Fibroblast of mammary gland (primary cell): ENCODE results near the gene ATP5F1D.
"Not testable (repeated sequence)": the region's sequence is repeated elsewhere in the genome, so short reads cannot be mapped to it uniquely, and the experiment has no call there.

ENCODE experiments used
- DNase-seq: peaks from one replicate; pipeline ENCODE4 v3.0.0-alpha.2; 2010; ENCODE audit warnings: low read depth
- H3K4me3 ChIP-seq: 2 replicates; pipeline ENCODE4 v1.5.1; 2011; ENCODE audit warnings: low read depth, mild to moderate bottlenecking, low read length, moderate library complexity; ENCODE audit not compliant: control insufficient read depth
- CTCF ChIP-seq: conservative IDR thresholded peaks from 2 replicates; pipeline ENCODE4 v1.5.1; 2011; ENCODE audit warnings: low read depth, low read length, inconsistent platforms; ENCODE audit not compliant: control insufficient read depth, insufficient read depth

Gene ATP5F1D

GRCh38 chr19:1241417-1242095, at the start of gene ATP5F1D:
Gene ATP5F1D, plus strand, starts transcription at chr19:1241751. Its CDS starts 100 bp downstream, at chr19:1241851.
- peak; percentile 95 for DNase-seq
- peak within 1 kb of the TSS; percentile 74 for H3K4me3 ChIP-seq
- no peak for TF ChIP-seq CTCF

- no peak for DNase-seq
- no peak for TF ChIP-seq CTCF
- no peak overlapping the region for H3K4me3 ChIP-seq
Observed at GRCh38 chr19:1199531-1199930, 42.0 kb upstream of the ATP5F1D start.

- not testable (repeated sequence) for H3K4me3 ChIP-seq, DNase-seq
Observed at GRCh38 chr19:1200614-1201013, 40.9 kb upstream of the ATP5F1D start.

GRCh38 chr19:1205114-1206099, 36.1 kb upstream of the ATP5F1D start, which contains the start of gene STK11:
Gene STK11, plus strand, starts transcription at chr19:1205778. Its CDS starts 1,136 bp downstream, at chr19:1206914.
- H3K4me3 ChIP-seq: peak within 1 kb of the TSS; percentile 77
- DNase-seq: peak; percentile 93
- no peak for TF ChIP-seq CTCF

GRCh38 chr19:1206150-1206863, 35.2 kb upstream of the ATP5F1D start:
- no peak for TF ChIP-seq CTCF
- no peak for DNase-seq

GRCh38 chr19:1206864-1207450, 34.6 kb upstream of the ATP5F1D start:
- DNase-seq: no peak
- peak overlapping the region; percentile 77 for H3K4me3 ChIP-seq
- no peak for TF ChIP-seq CTCF

More at GRCh38 chr19:1206150-1206863, 35.2 kb upstream of the ATP5F1D start:
- peak overlapping the region; percentile 77 for H3K4me3 ChIP-seq

- DNase-seq: peak; percentile 51
- H3K4me3 ChIP-seq: not testable (repeated sequence)
Observed at GRCh38 chr19:1208830-1209229, 32.7 kb upstream of the ATP5F1D start.
